Pancreas (tissue), 10 donors: ENCODE measurements around the gene BUB1B. TPM values are rescaled to one million over a fixed set of nuclear protein-coding genes. Genes with fewer than 3 reads are reported as not detected.

ENCODE experiments used
- ATAC-seq, 4 donors: fragments of 200-7000 bp; cut with Tn5 transposase; one replicate each; pipeline versions ENCODE4 v1.8.0 to v1.9.1; 2020; ENCODE audit warnings: mild to moderate bottlenecking in 4 of 4, moderate library complexity in 4 of 4
- DNase-seq, 6 donors: peaks; one replicate each; pipeline ENCODE4 v3.0.0-alpha.2; 2020
- FAIRE-seq: peaks from 2 replicates; lab custom pipeline; 2012; peaks lifted over from hg19 to GRCh38; lab: Jason Lieb, UNC
- H3K27ac ChIP-seq, 4 donors: fragments of 200-600 bp; sonication (generic); 1 replicate in 3 of 4; 2 replicates in 1 of 4; pipeline versions ENCODE4 v1.5.0 to v1.8.0; 2020
- H3K27me3 ChIP-seq, 4 donors: fragments of 200-600 bp; one replicate each; pipeline ENCODE4 v1.8.0; 2021
- H3K36me3 ChIP-seq, 3 donors: fragments of 200-600 bp; sonication (generic) in 1 of 3; one replicate each; pipeline versions ENCODE4 v1.5.0 to v1.8.0; 2020 to 2021
- H3K4me1 ChIP-seq, 3 donors: fragments of 200-600 bp; one replicate each; pipeline ENCODE4 v1.8.0; 2021
- H3K4me3 ChIP-seq, 4 donors: fragments of 200-600 bp; sonication (generic) in 2 of 4; one replicate each; pipeline versions ENCODE4 v1.5.0 to v1.8.0; 2020 to 2021
- H3K9me3 ChIP-seq, 4 donors: fragments of 200-600 bp; one replicate each; pipeline ENCODE4 v1.8.0; 2021
- WGBS, 2 donors: extraction: QIAGEN DNeasy Blood & Tissue Kit; methylation state at CpG; one replicate each; pipeline ENCODE4 v1.1.7; 2013; 5-methylcytosine and 5-hydroxymethylcytosine counted together
- intact Hi-C, 3 donors: fragments of 100-400 bp; cut with DNase I; formaldehyde crosslinking; loops; one replicate each; pipeline versions ENCODE4 v1.11.1 to v1.14.2; 2022
- polyA plus RNA-seq, 2 donors: library from polyadenylated mRNA; stranded (reverse); fragments of 200-250 nt; gene quantifications; one replicate each; pipeline ENCODE4 v1.2.3, GENCODE V29; 2013
- total RNA-seq, 6 donors: library from RNA; stranded (reverse); fragmentation: NEBNext Ultra II Directional in 4 of 6; extraction: Animal tissue kit (Norgen Biotek cat#: 25700) in 4 of 6; gene quantifications; one replicate each; pipeline versions ENCODE4 v1.2.1 to v1.2.4, GENCODE V29; 2021 to 2023
- TF ChIP-seq, protein P1 (sequence below), 4 donors: fragments of 200-600 bp; sonication (generic) in 3 of 4; IDR thresholded peaks; one replicate each; pipeline versions ENCODE4 v1.5.0 to v1.8.0; 2021; ENCODE audit warnings: antibody characterized with exemption in 4 of 4
- donor health status: healthy with polysubstance abuse.
- donor health status: DM: no; HTN: no; CAD: no; lungs with moderate emphysema.
- donor health status: DM: no; HTN: no; CAD: no.
- donor health status: control.
- donor health status: control.
- donor health status: Bipolar disorder and iron deficiency.
- donor health status: DM: yes; HTN: yes; CAD: no.
- donor health status: DM: no; HTN: no; CAD: no.
- donor health status: DM: no; HTN: no; CAD: no.
- donor health status: DM: yes; HTN: yes; CAD: no.

The BUB1B gene
- total and polyA plus RNA-seq, 8 donors: 0.09 to 1.9 (median 1.0) TPM; not detected in 2

DNA sequence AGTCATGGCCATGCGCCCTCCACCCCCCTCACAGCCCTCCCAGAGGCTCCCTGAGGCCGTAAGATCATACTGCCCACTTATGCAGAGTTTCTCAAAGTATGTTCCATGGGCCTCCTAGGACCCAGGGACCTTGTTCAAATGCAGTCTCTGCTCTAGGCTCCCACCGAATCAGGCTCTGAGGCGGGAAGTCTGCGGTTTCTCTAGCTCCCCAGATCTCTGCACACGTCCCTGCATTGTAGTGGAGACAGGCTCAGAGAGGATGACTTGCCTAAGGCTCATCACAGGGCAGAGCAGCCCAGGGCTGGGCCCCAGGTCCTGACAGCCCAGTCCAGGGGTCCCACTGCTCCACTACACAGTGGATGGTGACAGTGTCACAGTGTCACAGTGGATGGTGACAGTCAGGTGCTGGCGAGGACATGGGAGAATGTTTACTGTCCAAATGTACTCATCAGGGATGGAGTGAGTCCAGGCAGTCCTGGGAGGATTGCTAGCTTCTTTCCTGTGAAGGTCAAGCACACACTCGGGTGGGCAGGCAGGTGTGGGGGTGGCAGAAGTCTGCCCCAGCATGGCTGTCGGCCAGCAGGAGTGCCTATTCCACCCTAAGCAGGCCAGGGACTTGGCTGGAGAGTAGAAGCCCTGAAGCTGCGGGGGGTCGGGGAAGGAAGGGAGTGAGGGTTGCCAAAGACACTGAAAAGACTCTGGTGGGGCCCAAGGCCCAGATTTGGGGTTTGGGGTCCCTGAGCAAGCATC, 109.6 kb downstream of the BUB1B start:
- TF ChIP-seq, protein P1, sequence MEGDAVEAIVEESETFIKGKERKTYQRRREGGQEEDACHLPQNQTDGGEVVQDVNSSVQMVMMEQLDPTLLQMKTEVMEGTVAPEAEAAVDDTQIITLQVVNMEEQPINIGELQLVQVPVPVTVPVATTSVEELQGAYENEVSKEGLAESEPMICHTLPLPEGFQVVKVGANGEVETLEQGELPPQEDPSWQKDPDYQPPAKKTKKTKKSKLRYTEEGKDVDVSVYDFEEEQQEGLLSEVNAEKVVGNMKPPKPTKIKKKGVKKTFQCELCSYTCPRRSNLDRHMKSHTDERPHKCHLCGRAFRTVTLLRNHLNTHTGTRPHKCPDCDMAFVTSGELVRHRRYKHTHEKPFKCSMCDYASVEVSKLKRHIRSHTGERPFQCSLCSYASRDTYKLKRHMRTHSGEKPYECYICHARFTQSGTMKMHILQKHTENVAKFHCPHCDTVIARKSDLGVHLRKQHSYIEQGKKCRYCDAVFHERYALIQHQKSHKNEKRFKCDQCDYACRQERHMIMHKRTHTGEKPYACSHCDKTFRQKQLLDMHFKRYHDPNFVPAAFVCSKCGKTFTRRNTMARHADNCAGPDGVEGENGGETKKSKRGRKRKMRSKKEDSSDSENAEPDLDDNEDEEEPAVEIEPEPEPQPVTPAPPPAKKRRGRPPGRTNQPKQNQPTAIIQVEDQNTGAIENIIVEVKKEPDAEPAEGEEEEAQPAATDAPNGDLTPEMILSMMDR (IDR thresholded peaks at IDR 0.05): no peak
- Histone ChIP-seq H3K27me3 (no peaks in the 10 kb centered on the region), H3K4me1 (no peaks in the 10 kb centered on the region), H3K4me3 (no peak overlapping the region), H3K27ac (no peak overlapping the region), H3K36me3 (peaks cover 0 to 12% (median 0%) of the 10 kb centered on the region in 3 donors), H3K9me3 (no peaks in the 10 kb centered on the region)
- DNase-seq (no peak), FAIRE-seq (no peak), ATAC-seq (no peak)
- WGBS, 2 donors: 81 to 86% methylated on average over 11 of the region's 11 CpGs
- intact Hi-C loops: loop anchor here in 2 of 3 donors (5.0 kb wide), 2 partner anchors 48 to 223 kb away; no protein-coding TSS in a partner anchor

Other genes with a start within 250 kb of the BUB1B start
- gene GPR176, start 240.8 kb upstream of the BUB1B start, total RNA-seq: 1 to 10 TPM in 2 of 6 donors, under 1 TPM in 4; 0.16 to 6.8 (median 0.60) TPM
- 1 to 10 TPM; 1.0 to 1.1 TPM for gene GPR176, start 240.8 kb upstream of the BUB1B start, polyA plus RNA-seq
- gene EIF2AK4, start 227.0 kb upstream of the BUB1B start, total RNA-seq: 10 to 100 TPM in 5 of 6 donors, 1 to 10 TPM in 1; 9.9 to 19.7 (median 11.7) TPM
- gene EIF2AK4, start 227.0 kb upstream of the BUB1B start, polyA plus RNA-seq: 10 to 100 TPM; 23.2 to 31.1 TPM
- 10 to 100 TPM; 42.7 to 78.6 (median 53.1) TPM for gene SRP14, start 121.9 kb upstream of the BUB1B start, total RNA-seq
- 100 to 1,000 TPM; 155 to 198 TPM for gene SRP14, start 121.9 kb upstream of the BUB1B start, polyA plus RNA-seq
- 10 to 100 TPM in 3 of 6 donors, 1 to 10 TPM in 3; 4.1 to 25.9 (median 8.5) TPM for gene BMF, start 52.2 kb upstream of the BUB1B start, total RNA-seq
- gene BMF, start 52.2 kb upstream of the BUB1B start, polyA plus RNA-seq: 1 to 10 TPM; 4.3 to 4.8 TPM
- gene PAK6, start 78.0 kb downstream of the BUB1B start, total RNA-seq: 1 to 10 TPM; 3.2 to 5.7 (median 4.6) TPM
- 1 to 10 TPM; 4.3 to 6.4 TPM for gene PAK6, start 78.0 kb downstream of the BUB1B start, polyA plus RNA-seq
- gene ANKRD63, start 122.0 kb downstream of the BUB1B start, total RNA-seq: not detected
- not detected for gene ANKRD63, start 122.0 kb downstream of the BUB1B start, polyA plus RNA-seq
- gene PLCB2, start 146.9 kb downstream of the BUB1B start, total RNA-seq: 10 to 100 TPM in 2 of 6 donors, 1 to 10 TPM in 3, under 1 TPM in 1; 0.94 to 23.5 (median 4.1) TPM
- gene PLCB2, start 146.9 kb downstream of the BUB1B start, polyA plus RNA-seq: 1 to 10 TPM; 5.3 to 9.7 TPM
- gene INAFM2, start 162.6 kb downstream of the BUB1B start, total RNA-seq: 10 to 100 TPM in 5 of 6 donors, 1 to 10 TPM in 1; 8.1 to 16.4 (median 11.3) TPM
- gene INAFM2, start 162.6 kb downstream of the BUB1B start, polyA plus RNA-seq: 10 to 100 TPM in 1 of 2 donors, 1 to 10 TPM in 1; 6.5 to 11.7 TPM
- 10 to 100 TPM; 18.3 to 63.6 (median 29.9) TPM for gene CCDC9B, start 179.9 kb downstream of the BUB1B start, total RNA-seq
- gene CCDC9B, start 179.9 kb downstream of the BUB1B start, polyA plus RNA-seq: 10 to 100 TPM; 32.0 to 72.3 TPM
- 1 to 10 TPM in 1 of 6 donors, under 1 TPM in 2, not detected in 3; 0.56 to 1.8 (median 0.78) TPM for gene PHGR1, start 190.0 kb downstream of the BUB1B start, total RNA-seq
- gene PHGR1, start 190.0 kb downstream of the BUB1B start, polyA plus RNA-seq: 10 to 100 TPM; 12.4 to 41.5 TPM
- 1 to 10 TPM in 2 of 6 donors, under 1 TPM in 4; 0.14 to 2.0 (median 0.70) TPM for gene DISP2, start 197.2 kb downstream of the BUB1B start, total RNA-seq
- 1 to 10 TPM; 4.1 TPM for gene DISP2, start 197.2 kb downstream of the BUB1B start, polyA plus RNA-seq
- gene KNSTRN, start 221.7 kb downstream of the BUB1B start, total RNA-seq: 1 to 10 TPM; 2.2 to 8.4 (median 3.3) TPM
- gene KNSTRN, start 221.7 kb downstream of the BUB1B start, polyA plus RNA-seq: 1 to 10 TPM; 3.1 to 5.3 TPM
- gene IVD, start 244.7 kb downstream of the BUB1B start, total RNA-seq: 10 to 100 TPM; 23.8 to 41.3 (median 30.1) TPM
- gene IVD, start 244.7 kb downstream of the BUB1B start, polyA plus RNA-seq: 10 to 100 TPM; 26.0 to 38.5 TPM